GM13976 (cell line): ENCODE data around the gene CALHM6.
"Not testable (repeated sequence)": the region's sequence is repeated elsewhere in the genome, so short reads cannot be mapped to it uniquely, and the experiment has no call there.

Experiments
- DNase-seq: peaks from one replicate; pipeline ENCODE4 v3.0.0; 2012; ENCODE audit warnings: low spot score
- in situ Hi-C: fragments of 300-500 bp; cut with MboI; formaldehyde crosslinking; loops from one replicate; pipeline ENCODE4 v1.12.0; 2022; ENCODE audit warnings: low sequenced_read_pairs, mixed read lengths, inconsistent platforms; ENCODE audit not compliant: unreplicated experiment
- TF ChIP-seq, protein P1 (sequence below): IDR thresholded peaks from 2 replicates; pipeline ENCODE4 v1.5.1; 2012; ENCODE audit warnings: borderline replicate concordance, mild to moderate bottlenecking; ENCODE audit not compliant: insufficient read depth; ENCODE audit errors: extremely low read depth, missing control alignments, control extremely low read depth

Gene CALHM6

DNA sequence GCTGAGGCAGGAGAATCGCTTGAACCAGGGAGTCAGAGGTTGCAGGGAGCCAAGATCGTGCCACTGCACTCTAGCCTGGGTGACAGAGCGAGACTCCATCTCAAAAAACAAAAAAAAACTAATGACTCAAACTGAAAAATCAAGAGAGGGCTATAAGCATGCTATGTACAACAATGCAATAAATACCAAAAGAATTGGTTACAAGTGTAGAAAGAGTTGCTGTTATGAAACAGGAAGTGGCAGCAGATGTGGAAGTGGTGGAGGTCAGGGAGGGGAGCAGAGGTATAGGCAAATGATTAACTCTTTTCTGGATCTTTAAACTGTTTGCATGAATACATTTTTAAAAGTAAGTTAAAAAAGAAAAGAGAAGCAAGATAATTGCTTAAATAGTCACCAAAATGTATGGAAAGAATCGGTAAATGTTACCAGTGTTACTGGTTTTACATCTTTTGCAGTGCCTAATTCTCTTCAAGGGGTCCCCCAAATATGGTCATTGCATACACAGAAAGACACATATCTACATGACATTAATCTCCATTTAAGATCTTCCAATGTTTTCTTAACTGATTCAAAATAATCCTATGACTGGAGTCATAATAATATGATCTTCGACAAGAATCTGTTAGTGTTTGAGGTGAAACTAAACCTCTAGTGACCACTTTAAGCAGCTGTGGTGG lies 15.0 kb downstream of the CALHM6 start:
- DNase-seq: peak; percentile 61
- in situ Hi-C loops: no loop called here
- TF ChIP-seq, protein P1, sequence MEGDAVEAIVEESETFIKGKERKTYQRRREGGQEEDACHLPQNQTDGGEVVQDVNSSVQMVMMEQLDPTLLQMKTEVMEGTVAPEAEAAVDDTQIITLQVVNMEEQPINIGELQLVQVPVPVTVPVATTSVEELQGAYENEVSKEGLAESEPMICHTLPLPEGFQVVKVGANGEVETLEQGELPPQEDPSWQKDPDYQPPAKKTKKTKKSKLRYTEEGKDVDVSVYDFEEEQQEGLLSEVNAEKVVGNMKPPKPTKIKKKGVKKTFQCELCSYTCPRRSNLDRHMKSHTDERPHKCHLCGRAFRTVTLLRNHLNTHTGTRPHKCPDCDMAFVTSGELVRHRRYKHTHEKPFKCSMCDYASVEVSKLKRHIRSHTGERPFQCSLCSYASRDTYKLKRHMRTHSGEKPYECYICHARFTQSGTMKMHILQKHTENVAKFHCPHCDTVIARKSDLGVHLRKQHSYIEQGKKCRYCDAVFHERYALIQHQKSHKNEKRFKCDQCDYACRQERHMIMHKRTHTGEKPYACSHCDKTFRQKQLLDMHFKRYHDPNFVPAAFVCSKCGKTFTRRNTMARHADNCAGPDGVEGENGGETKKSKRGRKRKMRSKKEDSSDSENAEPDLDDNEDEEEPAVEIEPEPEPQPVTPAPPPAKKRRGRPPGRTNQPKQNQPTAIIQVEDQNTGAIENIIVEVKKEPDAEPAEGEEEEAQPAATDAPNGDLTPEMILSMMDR: no peak

- TF ChIP-seq, protein P1: no peak
- DNase-seq: no peak
- in situ Hi-C loops: no loop called here
These were observed 21.6 kb downstream of the CALHM6 start for GRCh38 chr6:116482780-116483179.

GRCh38 chr6:116483616-116484015 lies 22.4 kb downstream of the CALHM6 start:
- in situ Hi-C loops: no loop called here
- DNase-seq: no peak
- TF ChIP-seq, protein P1: no peak

DNA sequence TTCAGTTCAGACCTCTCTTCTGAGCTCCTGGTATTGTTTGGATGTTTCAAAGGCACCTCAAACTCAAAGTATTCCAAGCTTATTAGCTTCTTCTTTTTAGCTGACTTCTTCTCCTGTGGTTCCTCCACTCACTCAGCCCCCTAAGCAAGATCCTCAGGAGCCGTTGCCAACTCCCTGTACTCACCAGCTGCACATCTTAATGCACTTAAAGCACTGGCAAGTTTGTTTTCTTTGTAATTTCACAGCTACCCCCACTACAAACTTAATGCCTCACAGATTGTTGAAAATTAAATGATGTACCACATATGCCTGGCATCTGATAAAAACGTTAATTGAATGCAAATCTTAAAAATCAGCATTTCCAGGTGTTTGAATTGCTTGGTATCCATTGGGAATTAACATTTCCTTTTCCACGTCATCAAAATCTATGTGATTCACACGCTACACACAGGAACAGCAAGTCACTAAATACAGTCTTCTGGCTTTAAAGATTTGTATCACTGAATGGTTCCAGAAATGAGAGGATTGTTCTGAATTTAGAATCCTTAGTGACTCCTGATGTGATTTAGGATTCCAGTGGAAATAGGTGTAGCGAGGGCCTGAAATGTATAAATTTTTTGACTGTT lies 24.5 kb downstream of the CALHM6 start:
- no peak for DNase-seq
- TF ChIP-seq, protein P1: no peak
- in situ Hi-C loops: no loop called here

DNA sequence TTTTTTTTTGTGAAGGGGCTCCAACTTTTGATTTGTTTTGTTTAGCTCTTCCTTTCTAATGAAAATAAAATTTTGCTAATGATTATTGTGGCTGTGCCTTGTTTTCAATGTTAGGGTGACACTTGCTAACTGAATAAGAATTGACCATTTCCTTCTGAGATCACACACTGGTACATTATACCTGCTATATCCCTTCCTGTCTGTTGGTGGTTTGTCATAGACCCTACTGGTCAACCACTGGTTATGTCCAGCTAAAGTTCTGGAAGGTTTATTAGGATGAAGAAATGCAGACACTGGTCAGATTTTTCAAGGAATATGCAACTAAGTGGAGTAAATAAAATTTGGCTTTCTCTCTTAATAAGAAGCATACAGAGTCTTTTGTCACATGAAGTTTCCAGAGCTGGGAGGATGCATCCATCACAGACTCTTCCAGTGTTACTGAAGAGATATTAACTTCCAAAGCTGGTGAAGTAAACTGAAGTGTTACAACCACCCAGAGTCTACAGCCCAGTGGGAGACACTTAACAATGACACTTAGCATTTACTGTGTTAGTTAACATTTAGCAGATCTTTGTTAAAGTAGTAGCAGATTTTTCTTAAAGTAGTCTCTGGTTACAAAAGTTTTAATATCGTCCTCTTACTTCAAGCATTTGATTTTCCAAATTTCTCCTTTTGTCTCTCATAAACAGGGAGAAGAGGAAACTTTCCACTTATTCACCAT lies 30.6 kb downstream of the CALHM6 start:
- no peak for DNase-seq
- TF ChIP-seq, protein P1: no peak
- in situ Hi-C loops: no loop called here

GRCh38 chr6:116492331-116493067 lies 31.3 kb downstream of the CALHM6 start:
- DNase-seq: no peak
- TF ChIP-seq, protein P1: no peak
- in situ Hi-C loops: no loop called here

- in situ Hi-C loops: not testable (repeated sequence)
These were observed 34.0 kb downstream of the CALHM6 start for GRCh38 chr6:116495161-116495560.

More at GRCh38 chr6:116495161-116495560, 34.0 kb downstream of the CALHM6 start:
- not testable (repeated sequence) for DNase-seq
